Thyroid gland (tissue), 4 donors: Measurements from ENCODE around the gene OR2D3.

Experiments used
- CTCF ChIP-seq, 6 experiments: fragments of 200-600 bp in 3 of 6; fragments of 450-650 bp in 3 of 6; sonication (generic) in 3 of 6; IDR thresholded peaks; one replicate each; pipeline ENCODE4 v1.5.1; 2016 to 2019; ENCODE audit warnings: antibody characterized with exemption in 6 of 6, mild to moderate bottlenecking in 2 of 6, inconsistent platforms in 1 of 6, moderate library complexity in 1 of 6
- POLR2A ChIP-seq, 2 donors: fragments of 450-650 bp; IDR thresholded peaks; one replicate each; pipeline ENCODE4 v1.6.1; 2017; ENCODE audit warnings: antibody characterized with exemption in 2 of 2, mild to moderate bottlenecking in 2 of 2, moderate library complexity in 1 of 2

GRCh38 chr11:6925636-6926207 is 4.9 kb downstream of the OR2D3 start:
- TF ChIP-seq CTCF (IDR thresholded peaks at IDR 0.05) (no peak), POLR2A (IDR thresholded peaks at IDR 0.05) (no peak)
